Thyroid gland (tissue), 4 donors: ENCODE results near the gene ZNF672. TPM values are rescaled to one million over a fixed set of nuclear protein-coding genes. Genes with fewer than 3 reads are reported as not detected.

Experiments
- DNase-seq, 2 donors: peaks; one replicate each; pipeline ENCODE4 v3.0.0-alpha.2; 2019
- H3K27ac ChIP-seq, 3 donors: fragments of 200-600 bp; sonication (generic); 1 replicate in 2 of 3; 2 replicates in 1 of 3; pipeline ENCODE4 v1.5.1; 2016 to 2019; ENCODE audit warnings: mild to moderate bottlenecking in 1 of 3, moderate library complexity in 1 of 3
- H3K27me3 ChIP-seq: fragments of 200-600 bp; sonication (generic); one replicate; pipeline ENCODE4 v1.5.1; 2019
- H3K36me3 ChIP-seq, 2 donors: fragments of 200-600 bp; sonication (generic); one replicate each; pipeline ENCODE4 v1.5.1; 2016 to 2019
- H3K4me1 ChIP-seq, 2 donors: fragments of 200-600 bp; sonication (generic); one replicate each; pipeline ENCODE4 v1.5.1; 2017 to 2019
- H3K4me3 ChIP-seq, 3 donors: fragments of 200-600 bp; sonication (generic); replicated peaks in 1 of 3; 1 replicate in 2 of 3; 2 replicates in 1 of 3; pipeline ENCODE4 v1.5.1; 2016; ENCODE audit warnings: mild to moderate bottlenecking in 1 of 3
- H3K9me3 ChIP-seq: fragments of 200-600 bp; sonication (generic); one replicate; pipeline ENCODE4 v1.5.1; 2017
- POLR2A ChIP-seq, 2 donors: fragments of 450-650 bp; IDR thresholded peaks; one replicate each; pipeline ENCODE4 v1.6.1; 2017; ENCODE audit warnings: antibody characterized with exemption in 2 of 2, mild to moderate bottlenecking in 2 of 2, moderate library complexity in 1 of 2
- WGBS, 2 donors: methylation state at CpG; one replicate each; pipeline ENCODE4 v1.1.5; 2017; 5-methylcytosine and 5-hydroxymethylcytosine counted together
- intact Hi-C: fragments of 100-400 bp; cut with DNase I; formaldehyde crosslinking; loops from one replicate; pipeline ENCODE4 v1.15.1; 2023
- total RNA-seq, 4 donors: library from RNA; depleted of rRNA; stranded (reverse); fragments of >200 nt; gene quantifications; one replicate each; pipeline ENCODE4 v1.2.3, GENCODE V29; 2016
- TF ChIP-seq, protein P1 (sequence below), 6 experiments: fragments of 200-600 bp in 3 of 6; fragments of 450-650 bp in 3 of 6; sonication (generic) in 3 of 6; IDR thresholded peaks; one replicate each; pipeline ENCODE4 v1.5.1; 2016 to 2019; ENCODE audit warnings: antibody characterized with exemption in 6 of 6, mild to moderate bottlenecking in 2 of 6, inconsistent platforms in 1 of 6, moderate library complexity in 1 of 6

ZNF672 gene
- total RNA-seq, 4 donors from 2014 or later: 43.5 to 82.2 (median 53.7) TPM

DNA sequence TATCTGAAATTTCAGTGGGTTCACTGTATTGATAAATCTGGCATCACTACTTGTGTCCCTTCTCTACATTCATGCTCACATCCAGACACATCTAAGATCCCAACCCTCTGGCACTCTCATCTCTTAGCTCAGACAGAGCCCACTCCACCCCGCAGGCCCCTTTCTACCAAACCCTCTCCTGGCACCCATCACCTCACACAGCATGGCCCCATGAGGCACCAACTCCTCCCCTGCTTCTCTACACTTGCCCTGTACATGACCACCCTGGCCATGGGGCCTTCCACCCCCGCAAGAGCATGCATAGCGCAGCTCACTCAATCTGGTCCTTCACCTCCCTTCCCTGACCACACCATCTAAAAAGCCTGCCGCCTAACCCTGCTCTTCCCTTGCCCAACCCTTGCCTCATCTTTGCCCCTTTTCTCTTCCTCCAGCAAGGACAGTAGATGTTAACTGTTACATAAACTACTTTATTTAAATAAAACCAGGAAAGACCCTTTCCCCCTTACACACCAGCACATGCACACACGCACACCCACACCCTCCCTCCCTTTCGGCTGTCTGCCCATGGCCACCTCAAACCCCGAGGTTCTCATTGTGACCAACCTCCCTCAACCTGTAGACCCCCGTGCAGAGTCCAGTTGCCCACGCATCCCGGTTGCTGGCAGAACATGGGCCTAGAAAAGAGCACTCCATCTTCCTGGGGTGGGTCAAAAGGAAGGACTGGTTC lies 27.9 kb upstream of the ZNF672 start:
- no peak overlapping the region for H3K27ac ChIP-seq
- intact Hi-C loops: loop anchor here (5.0 kb wide), 1 partner anchor 193 kb away; no protein-coding TSS in a partner anchor
- WGBS, 2 donors: 91 to 93% methylated on average over 10 of the region's 10 CpGs

DNA sequence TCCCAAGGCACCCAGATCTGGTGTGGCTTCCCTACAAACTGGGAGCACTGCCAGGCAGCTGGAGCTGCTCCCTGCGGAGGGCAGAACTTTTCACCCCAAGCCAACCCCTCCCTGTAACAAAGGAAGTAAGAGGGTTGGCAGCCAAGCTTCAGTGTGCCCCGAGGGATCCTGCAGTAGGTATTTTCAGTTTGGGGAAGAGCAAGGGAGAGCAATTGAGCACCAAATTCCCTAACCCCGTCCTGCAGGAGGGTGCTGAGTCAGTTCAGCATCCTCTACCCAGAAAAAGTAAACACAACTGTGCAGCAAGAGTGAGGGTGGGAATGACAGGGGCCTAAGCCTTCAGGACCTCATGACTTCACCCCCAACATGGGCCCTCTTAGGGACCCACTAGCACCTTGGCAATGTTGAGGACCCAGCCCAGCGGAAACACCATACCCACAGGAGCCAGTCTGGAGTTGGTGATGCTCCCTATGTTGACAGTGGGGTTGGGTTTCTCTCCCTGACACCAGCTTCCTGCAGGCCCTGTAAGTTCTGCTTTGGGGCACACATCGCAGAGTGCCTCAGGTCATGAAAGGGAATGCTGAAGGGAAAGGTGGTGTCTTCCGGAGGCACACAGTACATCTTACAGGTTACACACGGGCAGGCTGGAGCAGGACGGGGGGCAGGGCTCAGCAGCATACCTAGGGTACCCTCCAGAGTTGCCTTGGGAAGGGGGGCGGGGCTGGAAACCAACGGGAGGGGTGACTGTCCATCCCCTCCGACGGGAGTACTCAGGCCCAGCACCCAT lies 27.1 kb upstream of the ZNF672 start:
- 61 to 72% methylated on average over 11 of the region's 12 CpGs for WGBS, 2 donors
- Histone ChIP-seq H3K36me3 (peaks cover 38% of the 10 kb centered on the region in 2 donors), H3K9me3 (no peaks in the 10 kb centered on the region), H3K27ac (no peak overlapping the region), H3K4me1 (peaks cover 0 to 6% of the 10 kb centered on the region in 2 donors), H3K27me3 (no peaks in the 10 kb centered on the region), H3K4me3 (no peak overlapping the region)
- intact Hi-C loops: no loop called here
- peak in 1 of 2 donors; percentile 37 for DNase-seq
- TF ChIP-seq POLR2A (IDR thresholded peaks at IDR 0.05): no peak
- TF ChIP-seq, protein P1, sequence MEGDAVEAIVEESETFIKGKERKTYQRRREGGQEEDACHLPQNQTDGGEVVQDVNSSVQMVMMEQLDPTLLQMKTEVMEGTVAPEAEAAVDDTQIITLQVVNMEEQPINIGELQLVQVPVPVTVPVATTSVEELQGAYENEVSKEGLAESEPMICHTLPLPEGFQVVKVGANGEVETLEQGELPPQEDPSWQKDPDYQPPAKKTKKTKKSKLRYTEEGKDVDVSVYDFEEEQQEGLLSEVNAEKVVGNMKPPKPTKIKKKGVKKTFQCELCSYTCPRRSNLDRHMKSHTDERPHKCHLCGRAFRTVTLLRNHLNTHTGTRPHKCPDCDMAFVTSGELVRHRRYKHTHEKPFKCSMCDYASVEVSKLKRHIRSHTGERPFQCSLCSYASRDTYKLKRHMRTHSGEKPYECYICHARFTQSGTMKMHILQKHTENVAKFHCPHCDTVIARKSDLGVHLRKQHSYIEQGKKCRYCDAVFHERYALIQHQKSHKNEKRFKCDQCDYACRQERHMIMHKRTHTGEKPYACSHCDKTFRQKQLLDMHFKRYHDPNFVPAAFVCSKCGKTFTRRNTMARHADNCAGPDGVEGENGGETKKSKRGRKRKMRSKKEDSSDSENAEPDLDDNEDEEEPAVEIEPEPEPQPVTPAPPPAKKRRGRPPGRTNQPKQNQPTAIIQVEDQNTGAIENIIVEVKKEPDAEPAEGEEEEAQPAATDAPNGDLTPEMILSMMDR (IDR thresholded peaks at IDR 0.05): no peak

More for the DNA sequence above, 27.9 kb upstream of the ZNF672 start:
- no peak for TF ChIP-seq POLR2A (IDR thresholded peaks at IDR 0.05)
- TF ChIP-seq, protein P1 (IDR thresholded peaks at IDR 0.05): no peak
- no peaks in the 10 kb centered on the region for H3K27me3 ChIP-seq
- no peaks in the 10 kb centered on the region for H3K9me3 ChIP-seq
- peaks cover 0 to 6% of the 10 kb centered on the region in 2 donors for H3K4me1 ChIP-seq
- H3K36me3 ChIP-seq: peaks cover 31% of the 10 kb centered on the region in 2 donors
- no peak for DNase-seq
- H3K4me3 ChIP-seq: no peak overlapping the region

DNA sequence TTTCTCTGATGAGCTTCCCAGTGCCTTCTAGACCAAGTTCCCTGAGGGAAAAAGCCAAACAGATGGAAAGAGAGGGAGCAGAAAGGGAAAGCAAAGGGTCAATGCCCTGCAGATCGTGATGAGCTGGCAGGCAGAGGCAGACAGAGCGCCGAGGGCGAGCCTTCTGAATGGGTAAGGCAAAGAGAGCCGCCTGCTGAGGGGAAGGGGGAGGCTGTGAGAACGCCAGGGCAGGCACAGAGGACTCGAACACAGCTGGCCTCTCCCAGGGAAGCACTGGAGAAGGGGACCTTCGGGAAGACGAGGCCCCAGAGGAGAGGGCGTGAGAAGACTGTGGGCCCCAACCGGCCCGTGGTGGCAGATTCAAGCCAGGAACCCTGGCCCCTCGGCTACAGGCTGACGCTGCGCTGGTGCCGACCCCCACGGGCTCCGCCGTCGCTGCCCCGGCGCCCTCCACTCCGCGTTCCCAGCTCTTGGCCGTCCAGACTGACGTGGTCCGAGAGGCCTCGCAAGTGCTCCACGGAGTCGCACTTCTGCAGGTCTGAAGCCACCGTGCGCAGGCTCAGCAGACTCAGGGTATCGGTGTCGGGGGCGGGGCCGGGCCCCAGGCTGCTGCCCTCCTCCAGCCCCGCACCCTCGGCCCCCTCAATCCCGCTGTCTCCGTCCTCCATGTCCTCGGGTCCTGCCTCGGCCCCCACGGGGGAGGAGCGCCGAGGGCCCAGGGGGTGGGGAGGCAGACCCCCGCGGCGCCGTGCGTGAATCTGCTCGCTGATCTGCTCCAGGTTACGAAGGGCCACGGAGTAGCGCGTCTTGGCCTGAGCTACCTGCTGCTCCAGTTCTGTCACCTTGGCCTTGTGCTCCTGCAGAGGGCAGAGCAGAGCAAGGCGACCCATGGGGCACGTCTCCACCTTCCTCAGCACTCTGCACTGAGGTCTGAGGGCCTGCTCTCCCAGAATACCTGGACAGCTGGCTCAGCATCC lies 26.2 kb upstream of the ZNF672 start:
- H3K4me1 ChIP-seq: peaks cover 0 to 6% of the 10 kb centered on the region in 2 donors
- WGBS, 2 donors: 77 to 85% methylated on average over 25 to 26 of the region's 57 CpGs
- peaks cover 45 to 47% of the 10 kb centered on the region in 2 donors for H3K36me3 ChIP-seq
- TF ChIP-seq, protein P1 (IDR thresholded peaks at IDR 0.05): no peak
- TF ChIP-seq POLR2A (IDR thresholded peaks at IDR 0.05): no peak
- no peak overlapping the region for H3K4me3 ChIP-seq
- H3K27me3 ChIP-seq: no peaks in the 10 kb centered on the region
- H3K27ac ChIP-seq: no peak overlapping the region
- no peaks in the 10 kb centered on the region for H3K9me3 ChIP-seq
- peak in 1 of 2 donors; percentile 25 for DNase-seq
- intact Hi-C loops: no loop called here

DNA sequence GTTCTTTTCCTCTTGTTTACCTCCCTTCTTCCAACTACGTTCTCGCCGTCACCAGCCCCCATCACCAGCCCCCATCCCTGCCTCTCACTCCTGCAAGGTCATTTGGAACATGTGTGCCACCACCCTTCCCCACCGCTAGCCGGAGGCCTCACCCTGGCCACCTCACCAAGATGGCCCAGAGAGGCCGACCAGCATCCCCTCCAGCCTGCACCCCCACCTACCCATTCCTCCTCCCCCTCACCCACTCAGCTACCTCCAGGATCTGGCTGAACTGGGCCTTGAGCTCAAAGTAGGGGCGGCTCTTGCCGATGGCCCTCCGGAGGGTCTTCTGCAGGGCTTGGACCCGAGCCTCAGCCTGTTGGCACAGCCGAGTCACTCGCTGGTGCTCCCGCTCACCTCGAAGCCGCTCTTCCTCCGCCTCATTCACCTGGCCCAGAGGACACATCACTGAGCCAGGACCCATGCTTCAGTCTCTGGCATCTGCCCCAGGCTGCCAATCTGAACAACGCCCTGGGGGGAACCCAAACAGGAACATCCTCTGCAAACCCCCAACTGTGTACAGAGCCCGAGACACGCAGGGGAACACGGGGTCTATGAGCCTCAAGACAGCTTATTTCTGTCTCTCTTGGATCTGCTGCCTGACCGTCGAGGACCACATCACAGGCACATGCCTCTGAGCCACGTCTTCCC lies 25.1 kb upstream of the ZNF672 start:
- no peak overlapping the region for H3K4me3 ChIP-seq
- no peaks in the 10 kb centered on the region for H3K27me3 ChIP-seq
- DNase-seq: no peak
- no peaks in the 10 kb centered on the region for H3K9me3 ChIP-seq
- H3K4me1 ChIP-seq: peaks cover 0 to 6% of the 10 kb centered on the region in 2 donors
- TF ChIP-seq, protein P1 (IDR thresholded peaks at IDR 0.05): no peak
- no peak for TF ChIP-seq POLR2A (IDR thresholded peaks at IDR 0.05)
- WGBS, 2 donors: 97% methylated on average over 23 of the region's 23 CpGs
- H3K27ac ChIP-seq: no peak overlapping the region
- peaks cover 45 to 47% of the 10 kb centered on the region in 2 donors for H3K36me3 ChIP-seq
- intact Hi-C loops: no loop called here
